Measurements from ENCODE around the gene CYP20A1.
"Not testable (repeated sequence)": the region's sequence is repeated elsewhere in the genome, so short reads cannot be mapped to it uniquely, and the experiment has no call there.

The CYP20A1 gene

GRCh38 chr2:203280428-203281064 lies 41.7 kb downstream of the CYP20A1 start:
- no peak for DNase-seq (ENCODE audit: low spot score)
- in situ Hi-C loops (cut with MboI; ENCODE audit: low sequenced_read_pairs, unreplicated experiment) = no loop called here
- no peak for TF ChIP-seq CTCF (IDR thresholded peaks at IDR 0.05; ENCODE audit: borderline replicate concordance, control extremely low read depth, extremely low read depth, insufficient read depth, missing control alignments)

- TF ChIP-seq CTCF (IDR thresholded peaks at IDR 0.05; ENCODE audit: borderline replicate concordance, control extremely low read depth, extremely low read depth, insufficient read depth, missing control alignments) = no peak
- in situ Hi-C loops (cut with MboI; ENCODE audit: low sequenced_read_pairs, unreplicated experiment) = no loop called here
- no peak for DNase-seq (ENCODE audit: low spot score)
Measured at GRCh38 chr2:203282101-203282500, 43.3 kb downstream of the CYP20A1 start.

GRCh38 chr2:203286532-203286931 lies 47.7 kb downstream of the CYP20A1 start:
- no peak for TF ChIP-seq CTCF (IDR thresholded peaks at IDR 0.05; ENCODE audit: borderline replicate concordance, control extremely low read depth, extremely low read depth, insufficient read depth, missing control alignments)
- in situ Hi-C loops (cut with MboI; ENCODE audit: low sequenced_read_pairs, unreplicated experiment) = no loop called here
- DNase-seq (ENCODE audit: low spot score) = no peak

- DNase-seq (ENCODE audit: low spot score) = no peak
- in situ Hi-C loops (cut with MboI; ENCODE audit: low sequenced_read_pairs, unreplicated experiment) = no loop called here
- no peak for TF ChIP-seq CTCF (IDR thresholded peaks at IDR 0.05; ENCODE audit: borderline replicate concordance, control extremely low read depth, extremely low read depth, insufficient read depth, missing control alignments)
Measured at GRCh38 chr2:203301667-203302066, 62.8 kb downstream of the CYP20A1 start.

- in situ Hi-C loops (cut with MboI; ENCODE audit: low sequenced_read_pairs, unreplicated experiment); DNase-seq (ENCODE audit: low spot score): not testable (repeated sequence)
Measured at GRCh38 chr2:203302586-203302985, 63.8 kb downstream of the CYP20A1 start.

GRCh38 chr2:203310688-203311436 lies 72.0 kb downstream of the CYP20A1 start:
- in situ Hi-C loops (cut with MboI; ENCODE audit: low sequenced_read_pairs, unreplicated experiment) = no loop called here
- TF ChIP-seq CTCF (IDR thresholded peaks at IDR 0.05; ENCODE audit: borderline replicate concordance, control extremely low read depth, extremely low read depth, insufficient read depth, missing control alignments) = no peak
- no peak for DNase-seq (ENCODE audit: low spot score)

- peak; percentile 27 for DNase-seq (ENCODE audit: low spot score)
- TF ChIP-seq CTCF (IDR thresholded peaks at IDR 0.05; ENCODE audit: borderline replicate concordance, control extremely low read depth, extremely low read depth, insufficient read depth, missing control alignments) = no peak
- in situ Hi-C loops (cut with MboI; ENCODE audit: low sequenced_read_pairs, unreplicated experiment) = no loop called here
Measured at GRCh38 chr2:203326356-203326755, 87.5 kb downstream of the CYP20A1 start.
